ENCODE measurements around the gene SUGCT.
A peak's percentile ranks its signal among the peaks of the same experiment; 100 is the strongest.

SUGCT gene

DNA sequence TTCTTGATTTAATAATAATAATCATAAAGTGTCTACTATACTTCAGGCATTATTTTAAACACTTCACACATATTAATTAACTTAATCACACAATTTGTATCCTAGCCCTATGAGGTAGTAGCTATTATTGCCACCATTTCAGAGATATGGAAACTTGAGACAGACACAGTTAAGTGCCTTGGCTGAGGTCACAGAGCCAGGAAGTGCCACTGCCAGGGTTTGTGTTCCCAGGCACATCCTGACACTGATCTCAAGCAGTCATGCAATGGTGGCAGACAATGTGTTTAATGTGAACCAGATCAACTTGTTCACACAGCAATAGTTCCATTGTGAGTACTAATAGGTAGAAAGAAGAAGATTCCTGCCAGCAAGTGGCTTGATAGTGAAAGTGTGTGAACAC is 666.0 kb downstream of the SUGCT start:
- no peak for DNase-seq

GRCh38 chr7:40802497-40802896 is 667.7 kb downstream of the SUGCT start:
- DNase-seq, result peak; percentile 63 to 66

DNA sequence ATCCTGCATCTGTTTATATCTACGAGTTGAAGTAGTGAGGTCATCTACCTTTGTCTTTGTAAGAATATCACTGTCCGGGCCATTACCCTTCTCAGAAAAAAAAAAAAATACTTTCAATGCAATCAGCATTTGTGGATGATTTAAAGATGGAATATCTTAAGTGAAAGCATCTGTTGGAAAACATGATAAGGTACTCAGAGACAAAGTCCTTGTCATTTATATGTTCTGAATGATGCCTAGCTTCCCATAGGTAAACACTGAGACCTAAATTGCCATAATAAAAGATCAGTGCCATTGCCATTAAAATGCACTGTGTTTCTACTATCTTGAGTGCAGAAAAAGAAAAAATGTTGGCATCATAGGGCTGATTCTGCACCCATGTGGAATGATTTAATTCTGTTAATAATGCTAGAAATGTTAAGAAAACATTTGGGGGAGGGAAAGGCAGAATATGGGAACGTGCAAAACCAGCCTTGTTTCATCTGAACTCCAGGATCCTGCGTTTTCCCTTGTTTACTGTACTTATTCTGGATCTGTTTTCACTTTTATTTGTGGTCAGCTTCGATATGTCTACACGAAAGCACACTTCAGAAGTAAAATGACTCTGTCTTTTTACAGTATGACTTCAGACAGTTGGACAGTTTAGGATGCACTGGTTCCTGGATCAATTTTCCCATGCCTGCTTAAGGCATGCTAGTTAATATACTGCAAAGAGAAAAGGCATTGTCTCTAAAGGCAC is 669.8 kb downstream of the SUGCT start:
- no peak for DNase-seq

GRCh38 chr7:40805361-40805760 is 670.6 kb downstream of the SUGCT start:
- no peak for DNase-seq

GRCh38 chr7:40808378-40808942 is 673.7 kb downstream of the SUGCT start:
- DNase-seq, result no peak

GRCh38 chr7:40810274-40810673 is 675.5 kb downstream of the SUGCT start:
- DNase-seq, result no peak

DNA sequence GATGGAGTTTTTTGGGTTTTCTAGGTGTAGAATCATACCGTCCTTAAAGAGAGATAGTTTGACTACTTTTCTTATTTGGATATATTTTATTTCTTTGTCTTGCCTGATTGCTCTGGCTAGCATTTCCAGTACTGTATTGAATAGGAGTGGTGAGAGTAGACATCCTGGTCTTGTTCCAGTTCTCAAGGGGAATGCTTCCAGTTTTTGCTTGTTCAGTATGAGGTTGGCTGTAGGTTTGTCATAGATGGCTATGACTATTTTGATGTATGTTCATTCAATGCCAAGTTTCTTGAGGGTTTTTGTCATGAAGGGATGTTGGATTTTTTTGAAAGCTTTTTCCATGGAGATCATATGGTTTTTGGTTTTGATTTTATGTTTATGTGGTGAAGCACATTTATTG is 676.9 kb downstream of the SUGCT start:
- DNase-seq, result no peak

DNA sequence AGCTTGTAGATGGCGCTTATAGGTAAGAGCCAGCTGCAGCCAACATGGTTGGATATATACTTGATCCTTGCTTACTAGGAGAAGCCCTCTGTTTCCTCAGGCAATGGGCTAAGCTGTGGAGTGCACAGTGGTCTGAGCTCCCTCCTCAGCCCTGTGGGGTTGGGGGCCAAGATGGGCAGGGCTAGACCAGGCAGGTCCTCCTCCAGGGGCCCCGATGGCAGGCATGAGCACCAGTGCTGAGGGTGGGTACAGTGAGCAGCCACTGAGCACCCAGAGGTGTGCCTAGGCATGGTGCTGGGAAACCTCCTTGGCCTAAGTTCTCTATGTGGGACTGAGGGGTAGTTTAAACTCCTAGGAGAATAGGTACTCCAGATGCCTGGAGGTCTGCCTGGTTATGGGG is 680.2 kb downstream of the SUGCT start:
- DNase-seq, result no peak

GRCh38 chr7:40815512-40815911 is 680.7 kb downstream of the SUGCT start:
- DNase-seq, result no peak

- DNase-seq, result no peak
Observed at GRCh38 chr7:40822861-40823260, 688.1 kb downstream of the SUGCT start.

- no peak for DNase-seq
Observed at GRCh38 chr7:40824461-40824860, 689.7 kb downstream of the SUGCT start.

DNA sequence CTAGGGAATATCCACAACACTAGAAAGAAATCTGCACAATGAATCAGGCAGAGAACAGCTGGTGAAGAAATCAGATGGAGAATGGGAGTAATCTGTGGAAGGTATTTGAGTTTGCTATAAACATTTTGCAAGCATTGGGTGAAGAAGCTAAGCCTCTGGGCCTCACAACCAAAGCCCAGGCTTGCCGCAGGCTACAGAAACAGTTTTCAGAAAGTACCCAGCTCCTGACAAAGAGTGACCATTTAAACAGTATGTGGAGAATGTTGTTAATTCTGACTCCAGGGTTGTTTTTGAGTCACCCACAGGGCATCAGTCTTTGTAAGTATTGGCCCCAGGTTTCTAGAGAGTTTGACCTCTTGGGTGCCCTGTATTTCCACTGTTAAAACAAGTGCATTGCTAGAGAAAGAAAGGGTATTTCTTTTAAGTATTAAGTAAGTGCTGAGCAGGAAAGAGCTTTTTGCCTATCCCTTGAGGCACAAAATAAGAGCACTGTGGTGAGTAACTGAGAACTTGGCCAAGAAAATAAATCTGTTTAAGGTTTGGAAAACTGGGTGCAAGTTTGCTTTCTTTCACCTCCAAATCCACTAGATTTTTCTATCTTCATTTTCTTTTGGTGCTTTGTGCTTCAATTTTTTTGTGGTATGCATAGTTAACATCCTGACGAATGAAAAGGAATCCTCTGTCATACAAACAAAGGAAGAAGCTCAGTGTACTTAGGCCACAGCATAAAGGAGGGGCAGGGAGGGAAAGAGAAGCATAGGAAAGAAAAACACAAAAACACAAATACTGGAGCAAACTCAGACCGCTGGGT is 691.8 kb downstream of the SUGCT start:
- no peak for DNase-seq

- no peak for DNase-seq
Observed at GRCh38 chr7:40827222-40828085, 692.6 kb downstream of the SUGCT start.

DNA sequence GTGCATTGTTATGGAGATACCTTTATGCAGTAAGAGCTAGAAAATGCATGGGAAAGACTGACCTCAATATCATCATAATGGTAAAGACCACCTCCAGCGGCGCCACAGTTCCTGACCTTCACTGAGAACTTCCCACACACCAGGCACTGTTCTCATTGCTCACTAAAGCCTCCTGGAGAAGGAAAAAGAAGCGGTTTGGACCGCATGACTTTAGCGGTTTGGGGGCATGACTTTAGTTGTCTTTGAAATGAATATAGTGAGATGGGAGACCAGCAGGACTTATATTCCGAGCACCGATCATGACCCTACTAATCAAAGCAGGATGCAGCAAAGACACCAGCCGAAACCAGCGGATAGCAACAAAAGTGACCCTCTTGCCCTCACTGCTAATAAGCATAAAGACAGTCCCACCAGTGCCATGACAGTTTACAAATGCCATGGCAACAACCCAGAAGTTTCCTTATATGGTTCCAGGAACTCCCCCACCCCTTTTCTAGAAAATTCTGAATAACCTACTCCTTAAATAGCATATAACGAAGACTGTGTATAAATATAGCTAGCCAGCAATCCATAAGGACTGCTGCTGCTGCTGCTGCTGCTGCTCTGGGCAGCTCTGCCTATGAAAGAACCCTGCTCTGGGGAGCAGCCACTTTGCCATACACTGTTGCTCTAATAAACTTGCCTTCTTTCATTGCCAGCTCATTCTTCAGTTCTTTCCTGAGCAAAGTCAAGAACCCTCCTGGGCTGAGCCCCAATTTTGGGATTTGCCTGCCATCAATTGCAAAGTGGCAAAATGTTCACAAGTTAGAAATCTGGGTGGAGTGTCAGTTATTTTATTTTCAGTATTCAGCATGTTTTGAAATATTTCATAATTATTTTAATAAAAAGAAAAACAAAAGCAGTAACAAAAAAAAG is 694.1 kb downstream of the SUGCT start:
- DNase-seq, result no peak

- DNase-seq, result no peak
Observed at GRCh38 chr7:40833191-40833887, 698.5 kb downstream of the SUGCT start.

DNA sequence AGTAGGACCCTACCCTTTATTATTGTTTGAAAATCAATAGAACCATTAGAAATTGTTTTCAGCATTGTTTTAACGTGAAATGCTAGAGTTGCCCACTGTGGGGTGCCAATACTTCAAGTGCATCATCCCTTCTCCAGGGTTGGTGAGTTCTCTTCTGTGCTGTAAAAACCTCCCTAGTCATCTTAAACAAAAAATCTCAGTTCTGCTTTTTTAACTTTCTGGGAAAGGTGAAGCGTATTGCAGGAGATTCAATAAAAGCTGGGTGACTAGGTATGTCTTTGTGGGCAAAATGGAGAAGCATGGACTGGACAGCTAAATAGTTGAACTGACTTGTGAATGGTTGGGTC is 699.1 kb downstream of the SUGCT start:
- DNase-seq, result peak; percentile 38 to 40

DNA sequence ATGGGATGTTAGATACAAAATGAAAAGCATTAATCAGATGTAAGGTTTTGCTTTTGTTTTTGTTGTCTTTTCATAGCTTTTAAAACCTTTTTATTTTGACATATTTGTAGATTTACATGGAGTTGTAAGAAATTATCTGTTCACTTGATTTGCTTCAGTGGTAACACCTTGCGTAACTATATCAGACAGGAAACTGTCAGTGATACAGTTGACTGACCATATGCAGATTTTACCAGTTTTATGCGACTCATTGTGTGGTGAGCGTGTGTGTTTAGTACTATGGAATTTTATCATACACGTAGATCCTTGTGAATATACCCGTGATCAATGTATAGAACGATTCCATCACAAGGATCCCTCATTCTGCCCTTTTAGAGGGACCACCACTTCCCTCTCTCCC is 701.4 kb downstream of the SUGCT start:
- DNase-seq, result no peak

GRCh38 chr7:40839881-40840280 is 705.1 kb downstream of the SUGCT start:
- no peak for DNase-seq

DNA sequence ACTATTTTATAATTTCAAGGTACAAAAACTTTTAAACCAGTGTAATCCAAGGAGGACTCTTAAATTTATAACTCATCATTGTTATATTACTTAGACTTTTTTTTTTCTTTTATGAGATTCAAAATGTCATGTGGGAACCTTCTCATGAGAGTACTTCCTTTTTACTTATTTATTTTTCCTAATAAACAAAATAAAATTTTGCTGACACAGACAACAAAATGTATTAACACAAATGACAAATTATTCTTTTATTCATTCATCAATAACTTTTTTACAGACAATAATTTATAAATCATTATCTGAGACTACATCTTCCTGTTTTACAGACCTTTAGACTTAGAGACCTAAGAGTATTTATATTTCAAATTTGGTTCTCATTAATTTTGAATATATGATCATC is 706.2 kb downstream of the SUGCT start:
- no peak for DNase-seq

DNA sequence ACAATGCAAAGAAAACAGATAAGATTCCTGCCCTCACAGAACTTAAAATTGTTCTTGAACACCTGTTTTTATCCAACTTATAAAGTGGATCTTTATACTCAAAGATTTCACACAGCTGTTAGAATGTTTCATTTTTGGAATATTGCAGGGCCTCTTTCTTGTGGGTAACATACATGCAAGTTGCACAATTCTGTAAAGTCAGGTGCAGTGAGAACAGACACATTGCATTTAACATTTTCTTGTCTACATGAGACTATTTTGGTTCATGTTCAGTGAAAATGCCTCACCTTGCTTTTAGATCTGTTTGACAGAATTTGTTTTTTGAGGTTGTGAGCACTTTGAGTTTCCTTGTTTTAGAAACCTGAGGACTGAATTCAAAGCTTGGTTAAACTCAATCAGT is 707.8 kb downstream of the SUGCT start:
- no peak for DNase-seq

- DNase-seq, result no peak
Observed at GRCh38 chr7:40843338-40843985, 708.7 kb downstream of the SUGCT start.

Measured in Kasumi-1 (cell line).